Urinary bladder (tissue), 4 donors: ENCODE data around the gene DLG4. TPM values are rescaled to one million over a fixed set of nuclear protein-coding genes. Genes with fewer than 3 reads are reported as not detected.
"Not testable (repeated sequence)": the region's sequence is repeated elsewhere in the genome, so short reads cannot be mapped to it uniquely, and the experiment has no call there.

Experiments
- DNase-seq: peaks from one replicate; pipeline ENCODE4 v3.0.0-alpha.2; 2015; ENCODE audit errors: extremely low spot score
- H3K27ac ChIP-seq: one replicate; pipeline ENCODE4 v1.5.1; 2013; ENCODE audit warnings: low read depth, mild to moderate bottlenecking, moderate library complexity
- H3K36me3 ChIP-seq: one replicate; pipeline ENCODE4 v1.6.1; 2013; ENCODE audit warnings: mild to moderate bottlenecking, moderate library complexity; ENCODE audit not compliant: insufficient read depth
- H3K4me1 ChIP-seq: one replicate; pipeline ENCODE4 v1.6.1; 2013; ENCODE audit warnings: mild to moderate bottlenecking, moderate library complexity; ENCODE audit not compliant: insufficient read depth
- H3K4me3 ChIP-seq: one replicate; pipeline ENCODE4 v1.5.1; 2013; ENCODE audit warnings: low read depth, low read length
- WGBS: extraction: QIAGEN DNeasy Blood & Tissue Kit; methylation state at CpG from one replicate; pipeline ENCODE4 v1.1.7; 2013; 5-methylcytosine and 5-hydroxymethylcytosine counted together
- polyA plus RNA-seq: library from polyadenylated mRNA; stranded (reverse); fragments of 200-250 nt; gene quantifications from one replicate; pipeline ENCODE4 v1.2.3, GENCODE V29; 2013
- total RNA-seq: library from RNA; depleted of rRNA; stranded (reverse); fragments of >200 nt; gene quantifications from one replicate; pipeline ENCODE4 v1.2.3, GENCODE V29; 2014
- donor health status: healthy with polysubstance abuse.
- donor health status: healthy.

DLG4 gene
- total and polyA plus RNA-seq, 2 donors, result 17.1 to 19.4 TPM

GRCh38 chr17:7254511-7254910 is 34.9 kb upstream of the DLG4 start:
- H3K4me3 ChIP-seq, result no peak overlapping the region
- no peak overlapping the region for H3K27ac ChIP-seq
- DNase-seq, result no peak
- H3K4me1 ChIP-seq, result peaks cover 3% of the 10 kb centered on the region
- no peaks in the 10 kb centered on the region for H3K36me3 ChIP-seq
- 95% methylated on average over 4 of the region's 4 CpGs for WGBS

- Histone ChIP-seq H3K4me1 (peaks cover 3% of the 10 kb centered on the region), H3K36me3 (no peaks in the 10 kb centered on the region), H3K27ac (no peak overlapping the region), H3K4me3 (peak overlapping the region; percentile 39)
- no peak for DNase-seq
- WGBS, result 70% methylated on average over 5 of the region's 5 CpGs
Measured at GRCh38 chr17:7253082-7253481, 33.4 kb upstream of the DLG4 start.

GRCh38 chr17:7252176-7253043 is 32.8 kb upstream of the DLG4 start, which contains the start of gene ELP5:
ELP5 (plus strand) TSS chr17:7252215; CDS start chr17:7252551, 336 bp downstream.
- peak within 1 kb of the TSS; percentile 92 for H3K4me3 ChIP-seq
- peak; percentile 92 for DNase-seq
- peak within 1 kb of the TSS; percentile 97 for H3K27ac ChIP-seq
- peaks cover 3% of the 10 kb centered on the region for H3K4me1 ChIP-seq
- no peaks in the 10 kb centered on the region for H3K36me3 ChIP-seq
- under 1% methylated on average over 55 of the region's 55 CpGs for WGBS

- DNase-seq, result peak; percentile 99
- H3K36me3 ChIP-seq, result no peaks in the 10 kb centered on the region
- peaks cover 3% of the 10 kb centered on the region for H3K4me1 ChIP-seq
- H3K27ac ChIP-seq, result peak within 1 kb of the TSS; percentile 97
- WGBS, result 1% methylated on average over 41 of the region's 41 CpGs
- H3K4me3 ChIP-seq, result peak within 1 kb of the TSS; percentile 92
Measured at GRCh38 chr17:7251661-7252175, 32.1 kb upstream of the DLG4 start, which contains the start of gene CTDNEP1. CTDNEP1 (minus strand) TSS chr17:7251734; CDS start chr17:7251296, 438 bp downstream.

- Histone ChIP-seq H3K4me1 (peaks cover 3% of the 10 kb centered on the region), H3K36me3 (no peaks in the 10 kb centered on the region), H3K27ac (peak overlapping the region; percentile 87), H3K4me3 (peak overlapping the region; percentile 92)
- WGBS, result under 1% methylated on average over 55 of the region's 55 CpGs
- DNase-seq, result no peak
Measured at GRCh38 chr17:7250695-7251627, 31.3 kb upstream of the DLG4 start.

- peaks cover 3% of the 10 kb centered on the region for H3K4me1 ChIP-seq
- 86% methylated on average over 7 of the region's 7 CpGs for WGBS
Measured at GRCh38 chr17:7249830-7250229, 30.2 kb upstream of the DLG4 start.

GRCh38 chr17:7249214-7249613 is 29.6 kb upstream of the DLG4 start:
- H3K4me1 ChIP-seq, result peaks cover 3% of the 10 kb centered on the region
- H3K36me3 ChIP-seq, result no peaks in the 10 kb centered on the region
- no peak overlapping the region for H3K27ac ChIP-seq
- WGBS, result 78% methylated on average over 6 of the region's 6 CpGs
- no peak overlapping the region for H3K4me3 ChIP-seq
- DNase-seq, result no peak

More at GRCh38 chr17:7249830-7250229, 30.2 kb upstream of the DLG4 start:
- Histone ChIP-seq H3K4me3 (no peak overlapping the region), H3K27ac (no peak overlapping the region), H3K36me3 (no peaks in the 10 kb centered on the region)
- DNase-seq, result no peak

GRCh38 chr17:7248796-7249195 is 29.2 kb upstream of the DLG4 start:
- no peak overlapping the region for H3K4me3 ChIP-seq
- 73% methylated on average over 4 of the region's 4 CpGs for WGBS
- no peak overlapping the region for H3K27ac ChIP-seq

GRCh38 chr17:7246779-7247178 is 27.1 kb upstream of the DLG4 start:
- H3K4me3 ChIP-seq, result no peak overlapping the region
- peaks cover 3% of the 10 kb centered on the region for H3K4me1 ChIP-seq
- WGBS, result 92% methylated on average over 5 of the region's 5 CpGs
- no peak for DNase-seq
- H3K27ac ChIP-seq, result no peak overlapping the region
- H3K36me3 ChIP-seq, result no peaks in the 10 kb centered on the region

More at GRCh38 chr17:7248796-7249195, 29.2 kb upstream of the DLG4 start:
- DNase-seq, result no peak
- no peaks in the 10 kb centered on the region for H3K36me3 ChIP-seq
- peaks cover 3% of the 10 kb centered on the region for H3K4me1 ChIP-seq

- WGBS, result 77% methylated on average over 10 of the region's 10 CpGs
- not testable (repeated sequence) for H3K27ac ChIP-seq, DNase-seq, H3K4me1 ChIP-seq, H3K36me3 ChIP-seq, H3K4me3 ChIP-seq
Measured at GRCh38 chr17:7243838-7244237, 24.2 kb upstream of the DLG4 start.

- no peak for DNase-seq
- WGBS, result 40% methylated on average over 2 of the region's 2 CpGs
- Histone ChIP-seq H3K27ac (peak overlapping the region; percentile 92), H3K36me3 (no peaks in the 10 kb centered on the region), H3K4me1 (no peaks in the 10 kb centered on the region), H3K4me3 (peak overlapping the region; percentile 80)
Measured at GRCh38 chr17:7243453-7243729, 23.8 kb upstream of the DLG4 start.

GRCh38 chr17:7242717-7243452 is 23.2 kb upstream of the DLG4 start:
- Histone ChIP-seq H3K4me3 (peak overlapping the region; percentile 80), H3K4me1 (no peaks in the 10 kb centered on the region), H3K27ac (peak overlapping the region; percentile 92), H3K36me3 (no peaks in the 10 kb centered on the region)
- peak; percentile 95 for DNase-seq
- WGBS, result 1% methylated on average over 49 of the region's 49 CpGs
